GM12878 (cell line): ENCODE data around the gene MTA3. TPM values are rescaled to one million over a fixed set of nuclear protein-coding genes. Genes with fewer than 3 reads are reported as not detected.

ENCODE experiments used
- ATAC-seq: fragments of 200-7000 bp; cut with Tn5 transposase; 3 replicates; pipeline ENCODE4 v1.9.1; 2020; ENCODE audit warnings: mild to moderate bottlenecking, moderate library complexity
- BruUV-seq: library from RNA; stranded (reverse); fragments of 400-500 nt; replicated peaks from 2 replicates; lab custom pipeline; 2021; lab: Mats Ljungman, UMichigan
- CTCF ChIA-PET: fragments of 300-600 bp; sonication (Branson Sonifier 250); formaldehyde crosslinking; extraction: SDS; loops from one replicate; lab custom pipeline; 2021; ENCODE audit warnings: inconsistent platforms; lab: Yijun Ruan, JAX
- POLR2A ChIA-PET: fragments of 350-600 bp; formaldehyde crosslinking; extraction: SDS; loops from one replicate; lab custom pipeline; 2021; ENCODE audit warnings: inconsistent platforms; lab: Charles Lee
- RAD21 ChIA-PET: fragments of 300-600 bp; sonication (Branson Sonifier 250); formaldehyde crosslinking; loops from one replicate; lab custom pipeline; 2023; ENCODE audit warnings: antibody characterized with exemption; ENCODE audit not compliant: unreplicated experiment; lab: Charles Lee
- SMC1A ChIA-PET: fragments of 300-600 bp; sonication (Branson Sonifier 250); formaldehyde crosslinking; loops from one replicate; lab custom pipeline; 2023; ENCODE audit not compliant: unreplicated experiment, uncharacterized antibody; lab: Charles Lee
- DNase-seq: peaks from one replicate; pipeline ENCODE4 v3.0.0-alpha.2; 2011; ENCODE audit warnings: low read depth, low spot score
- FAIRE-seq: peaks from 3 replicates; lab custom pipeline; 2011; peaks lifted over from hg19 to GRCh38; lab: Jason Lieb, UNC
- H2AFZ ChIP-seq: 2 replicates; pipeline ENCODE4 v1.6.0; 2011; ENCODE audit warnings: low read depth, low read length, control low read depth; ENCODE audit not compliant: control insufficient read depth
- H3K27ac ChIP-seq: 2 replicates; pipeline ENCODE4 v1.5.1; 2011; ENCODE audit warnings: control low read depth; ENCODE audit not compliant: control insufficient read depth, insufficient read depth
- H3K27me3 ChIP-seq, 2 experiments: replicated peaks in 1 of 2; 2 replicates each; pipeline versions ENCODE4 v1.6.0 to v1.6.1; 2011; ENCODE audit warnings: low read length in 1 of 2; ENCODE audit not compliant: control insufficient read depth in 2 of 2, insufficient read depth in 2 of 2
- H3K36me3 ChIP-seq, 2 experiments: 2 replicates each; pipeline ENCODE4 v1.5.1; 2011; ENCODE audit warnings: low read length in 1 of 2; ENCODE audit not compliant: control insufficient read depth in 2 of 2, insufficient read depth in 2 of 2
- H3K4me1 ChIP-seq: 2 replicates; pipeline ENCODE4 v1.6.1; 2011; ENCODE audit warnings: mild to moderate bottlenecking, low read length, moderate library complexity, mixed read lengths; ENCODE audit not compliant: control insufficient read depth, insufficient read depth
- H3K4me2 ChIP-seq: 2 replicates; pipeline ENCODE4 v1.6.0; 2011; ENCODE audit warnings: control low read depth; ENCODE audit not compliant: control insufficient read depth, insufficient read depth
- H3K4me3 ChIP-seq: fragments of 200-600 bp; sonication (generic); 2 replicates; pipeline ENCODE4 v1.5.1; 2016
- H3K79me2 ChIP-seq: 2 replicates; pipeline ENCODE4 v1.6.0; 2011; ENCODE audit warnings: low read length; ENCODE audit not compliant: control insufficient read depth, insufficient read depth
- H3K9ac ChIP-seq: 2 replicates; pipeline ENCODE4 v1.8.0; 2011; ENCODE audit warnings: low read length, control low read depth, mixed read lengths; ENCODE audit not compliant: control insufficient read depth, insufficient read depth
- H3K9me3 ChIP-seq: replicated peaks from 3 replicates; pipeline ENCODE4 v1.5.1; 2011; ENCODE audit warnings: mild to moderate bottlenecking, low read length; ENCODE audit not compliant: control insufficient read depth, insufficient read depth
- H4K20me1 ChIP-seq: 2 replicates; pipeline ENCODE4 v1.6.0; 2011; ENCODE audit not compliant: control insufficient read depth, insufficient read depth
- CBX5 ChIP-seq: sonication (generic); IDR thresholded peaks from 2 replicates; pipeline ENCODE4 v1.6.1; 2016; ENCODE audit warnings: low read depth, moderate library complexity, mild to moderate bottlenecking, inconsistent platforms
- CEBPB ChIP-seq, 2 experiments: fragments of 150-350 bp in 1 of 2; IDR thresholded peaks; 2 replicates each; pipeline ENCODE4 v1.6.1; 2012 to 2014; ENCODE audit warnings: low read depth in 2 of 2, low read length in 2 of 2, borderline replicate concordance in 1 of 2, inconsistent platforms in 1 of 2
- FOXM1 ChIP-seq: IDR thresholded peaks from 2 replicates; pipeline ENCODE4 v1.6.1; 2012; ENCODE audit warnings: low read depth, mild to moderate bottlenecking, inconsistent platforms, low read length, moderate library complexity
- GABPA ChIP-seq: IDR thresholded peaks from 2 replicates; pipeline ENCODE4 v1.6.1; 2014; ENCODE audit warnings: antibody characterized with exemption, low read depth, mild to moderate bottlenecking, inconsistent platforms
- MEF2A ChIP-seq: IDR thresholded peaks from 2 replicates; pipeline ENCODE4 v1.6.1; 2011; ENCODE audit warnings: low read depth, mild to moderate bottlenecking, low read length, moderate library complexity; ENCODE audit not compliant: insufficient read depth
- MYB ChIP-seq: fragments of 150-350 bp; IDR thresholded peaks from 2 replicates; pipeline ENCODE4 v1.6.1; 2014; ENCODE audit warnings: mild to moderate bottlenecking, low read depth, low read length, borderline replicate concordance
- SIN3A ChIP-seq: IDR thresholded peaks from 2 replicates; pipeline ENCODE4 v1.6.1; 2012; ENCODE audit warnings: low read depth, low read length, improper control_type of control experiment
- WGBS: methylation state at CpG from one replicate; pipeline ENCODE4 v1.1.6; 2016; ENCODE audit warnings: low lambda C conversion rate; ENCODE audit not compliant: insufficient replicate concordance, insufficient coverage; ENCODE audit errors: missing lambda C conversion rate; 5-methylcytosine and 5-hydroxymethylcytosine counted together
- in situ Hi-C: fragments of 300-500 bp; cut with MboI; formaldehyde crosslinking; loops from 9 replicates; pipeline ENCODE4 v1.14.3; 2018; ENCODE audit warnings: mixed read lengths
- intact Hi-C: fragments of 100-400 bp; cut with micrococcal nuclease; formaldehyde crosslinking; loops from one replicate; pipeline ENCODE4 v1.14.2; 2022; ENCODE audit not compliant: unreplicated experiment
- polyA plus RNA-seq, 11 experiments: library from polyadenylated mRNA; depleted of rRNA in 4 of 11; unstranded in 6 of 11; stranded (reverse) in 5 of 11; fragments of >200 nt; fragmentation: Nextera tagmentation in 4 of 11; fragmentation: Illumina TruSeq in 1 of 11; extraction: Ambion mirVana in 4 of 11; extraction: Trizol in 1 of 11; gene quantifications; 1 replicate in 1 of 11; 2 replicates in 10 of 11; pipeline versions ENCODE4 v1.2.1 to v1.2.3, GENCODE V29; 2011 to 2016; ENCODE audit warnings: inconsistent platforms in 2 of 11, missing spikeins in 2 of 11, low read depth in 1 of 11
- total RNA-seq, 4 experiments: library from RNA; depleted of rRNA in 3 of 4; stranded (reverse); fragments of >200 nt in 3 of 4; fragmentation: Illumina TruSeq in 1 of 4; extraction: Trizol in 1 of 4; gene quantifications; 2 replicates each; pipeline versions ENCODE4 v1.2.1 to v1.2.3, GENCODE V29; 2013 to 2021
- TF ChIP-seq, protein P1 (sequence below): fragments of 450-650 bp; IDR thresholded peaks from 2 replicates; pipeline ENCODE4 v1.6.1; 2014; ENCODE audit warnings: mild to moderate bottlenecking
- TF ChIP-seq, protein P2 (sequence below): IDR thresholded peaks from 2 replicates; pipeline ENCODE4 v1.6.1; 2012; ENCODE audit warnings: low read depth, low read length, improper control_type of control experiment
- TF ChIP-seq, protein P3 (sequence below): IDR thresholded peaks from 2 replicates; pipeline ENCODE4 v1.6.1; 2012; ENCODE audit warnings: low read length, inconsistent platforms
- TF ChIP-seq, protein P4 (sequence below): fragments of 450-650 bp; IDR thresholded peaks from 2 replicates; pipeline ENCODE4 v1.6.1; 2017; ENCODE audit warnings: borderline replicate concordance
- TF ChIP-seq, protein P5 (sequence below): fragments of 450-650 bp; IDR thresholded peaks from 2 replicates; pipeline ENCODE4 v1.6.1; 2016; ENCODE audit warnings: mild to moderate bottlenecking

Gene MTA3
- total and polyA plus RNA-seq, 10 of the 15 experiments (the other 5 are each of a cell fraction or from before 2014, with no cell fraction given) = 17.6 to 45.5 (median 26.5) TPM

DNA sequence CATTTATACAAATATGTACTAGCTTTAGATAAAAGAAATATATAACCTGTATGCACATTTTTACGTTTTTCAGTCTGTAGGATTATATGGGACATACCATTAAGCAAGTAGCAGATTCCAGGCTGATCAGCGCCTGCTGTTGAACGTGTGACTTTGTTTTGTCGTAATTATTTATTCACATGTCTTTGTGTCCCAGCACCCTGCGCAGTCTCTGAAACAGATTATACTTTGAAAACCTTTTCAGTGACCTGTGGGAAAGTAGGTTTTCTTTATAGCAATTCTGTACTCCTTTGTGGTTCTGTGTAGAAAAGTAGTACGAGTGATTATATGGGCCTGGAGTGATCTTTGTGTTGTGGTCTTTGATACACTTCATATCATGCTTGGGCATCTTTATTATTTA is 68.5 kb downstream of the MTA3 start:
- Histone ChIP-seq H2AFZ (no peak overlapping the region), H3K4me3 (no peak overlapping the region), H3K4me2 (no peak overlapping the region), H3K36me3 (no peaks in the 10 kb centered on the region), H4K20me1 (no peaks in the 10 kb centered on the region), H3K9me3 (peaks cover 2% of the 10 kb centered on the region; the same call in 1 of the 3 replicates), H3K27me3 (no peaks in the 10 kb centered on the region), H3K4me1 (peaks cover 4% of the 10 kb centered on the region), H3K9ac (no peak overlapping the region), H3K79me2 (peaks cover 4% of the 10 kb centered on the region), H3K27ac (no peak overlapping the region)
- ChIA-PET POLR2A (interaction anchor here (0.7 to 1.3 kb wide), 2 partner anchors 27 to 70 kb away, joined by 3 to 4 read pairs; no protein-coding TSS in a partner anchor), SMC1A (interaction anchor here (1.2 to 4.3 kb wide), 4 partner anchors 27 to 141 kb away, joined by 3 to 24 read pairs (median 10); no protein-coding TSS in a partner anchor), CTCF (interaction anchor here (1.4 to 1.5 kb wide), 2 partner anchors 27 to 38 kb away, joined by 4 to 5 read pairs; no protein-coding TSS in a partner anchor), RAD21 (interaction anchor here (0.9 to 2.2 kb wide), 3 partner anchors 22 to 155 kb away, joined by 3 to 5 read pairs (median 4); partner anchors contain the start of gene HAAO)
- FAIRE-seq (no peak), DNase-seq (no peak), ATAC-seq (no peak)
- in situ Hi-C loops = no loop called here
- BruUV-seq = no TSS peak
- WGBS = 99% methylated on average over 6 of the region's 6 CpGs
- intact Hi-C loops = no loop called here
- TF ChIP-seq, protein P1, sequence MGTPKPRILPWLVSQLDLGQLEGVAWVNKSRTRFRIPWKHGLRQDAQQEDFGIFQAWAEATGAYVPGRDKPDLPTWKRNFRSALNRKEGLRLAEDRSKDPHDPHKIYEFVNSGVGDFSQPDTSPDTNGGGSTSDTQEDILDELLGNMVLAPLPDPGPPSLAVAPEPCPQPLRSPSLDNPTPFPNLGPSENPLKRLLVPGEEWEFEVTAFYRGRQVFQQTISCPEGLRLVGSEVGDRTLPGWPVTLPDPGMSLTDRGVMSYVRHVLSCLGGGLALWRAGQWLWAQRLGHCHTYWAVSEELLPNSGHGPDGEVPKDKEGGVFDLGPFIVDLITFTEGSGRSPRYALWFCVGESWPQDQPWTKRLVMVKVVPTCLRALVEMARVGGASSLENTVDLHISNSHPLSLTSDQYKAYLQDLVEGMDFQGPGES = no peak
- TF ChIP-seq CEBPB (IDR thresholded peaks at IDR 0.05; ENCODE audit: borderline replicate concordance in 1 of 2, low read depth in 2 of 2, low read length in 2 of 2) (no peak), MYB (no peak), CBX5 (no peak), GABPA (no peak), SIN3A (no peak), MEF2A (no peak), FOXM1 (no peak)
- TF ChIP-seq, protein P2, sequence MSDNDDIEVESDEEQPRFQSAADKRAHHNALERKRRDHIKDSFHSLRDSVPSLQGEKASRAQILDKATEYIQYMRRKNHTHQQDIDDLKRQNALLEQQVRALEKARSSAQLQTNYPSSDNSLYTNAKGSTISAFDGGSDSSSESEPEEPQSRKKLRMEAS = no peak
- TF ChIP-seq, protein P3, sequence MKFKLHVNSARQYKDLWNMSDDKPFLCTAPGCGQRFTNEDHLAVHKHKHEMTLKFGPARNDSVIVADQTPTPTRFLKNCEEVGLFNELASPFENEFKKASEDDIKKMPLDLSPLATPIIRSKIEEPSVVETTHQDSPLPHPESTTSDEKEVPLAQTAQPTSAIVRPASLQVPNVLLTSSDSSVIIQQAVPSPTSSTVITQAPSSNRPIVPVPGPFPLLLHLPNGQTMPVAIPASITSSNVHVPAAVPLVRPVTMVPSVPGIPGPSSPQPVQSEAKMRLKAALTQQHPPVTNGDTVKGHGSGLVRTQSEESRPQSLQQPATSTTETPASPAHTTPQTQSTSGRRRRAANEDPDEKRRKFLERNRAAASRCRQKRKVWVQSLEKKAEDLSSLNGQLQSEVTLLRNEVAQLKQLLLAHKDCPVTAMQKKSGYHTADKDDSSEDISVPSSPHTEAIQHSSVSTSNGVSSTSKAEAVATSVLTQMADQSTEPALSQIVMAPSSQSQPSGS = no peak
- TF ChIP-seq, protein P4, sequence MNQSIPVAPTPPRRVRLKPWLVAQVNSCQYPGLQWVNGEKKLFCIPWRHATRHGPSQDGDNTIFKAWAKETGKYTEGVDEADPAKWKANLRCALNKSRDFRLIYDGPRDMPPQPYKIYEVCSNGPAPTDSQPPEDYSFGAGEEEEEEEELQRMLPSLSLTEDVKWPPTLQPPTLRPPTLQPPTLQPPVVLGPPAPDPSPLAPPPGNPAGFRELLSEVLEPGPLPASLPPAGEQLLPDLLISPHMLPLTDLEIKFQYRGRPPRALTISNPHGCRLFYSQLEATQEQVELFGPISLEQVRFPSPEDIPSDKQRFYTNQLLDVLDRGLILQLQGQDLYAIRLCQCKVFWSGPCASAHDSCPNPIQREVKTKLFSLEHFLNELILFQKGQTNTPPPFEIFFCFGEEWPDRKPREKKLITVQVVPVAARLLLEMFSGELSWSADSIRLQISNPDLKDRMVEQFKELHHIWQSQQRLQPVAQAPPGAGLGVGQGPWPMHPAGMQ = no peak
- TF ChIP-seq, protein P5, sequence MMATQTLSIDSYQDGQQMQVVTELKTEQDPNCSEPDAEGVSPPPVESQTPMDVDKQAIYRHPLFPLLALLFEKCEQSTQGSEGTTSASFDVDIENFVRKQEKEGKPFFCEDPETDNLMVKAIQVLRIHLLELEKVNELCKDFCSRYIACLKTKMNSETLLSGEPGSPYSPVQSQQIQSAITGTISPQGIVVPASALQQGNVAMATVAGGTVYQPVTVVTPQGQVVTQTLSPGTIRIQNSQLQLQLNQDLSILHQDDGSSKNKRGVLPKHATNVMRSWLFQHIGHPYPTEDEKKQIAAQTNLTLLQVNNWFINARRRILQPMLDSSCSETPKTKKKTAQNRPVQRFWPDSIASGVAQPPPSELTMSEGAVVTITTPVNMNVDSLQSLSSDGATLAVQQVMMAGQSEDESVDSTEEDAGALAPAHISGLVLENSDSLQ = no peak
